Endothelial cell of umbilical vein (primary cell): Measurements from ENCODE around the gene THSD4. TPM values are rescaled to one million over a fixed set of nuclear protein-coding genes. Genes with fewer than 3 reads are reported as not detected.

Experiments
- BruUV-seq: library from RNA; stranded (reverse); fragments of 400-500 nt; replicated peaks from 2 replicates; lab custom pipeline; 2021; lab: Mats Ljungman, UMichigan
- CTCF ChIA-PET: fragments of 300-600, 350-600 bp; sonication (Branson Sonifier 250); formaldehyde crosslinking; loops from one replicate; lab custom pipeline; 2021; ENCODE audit warnings: antibody characterized with exemption, inconsistent platforms; lab: Charles Lee
- POLR2A ChIA-PET: fragments of 300-600, 350-600 bp; sonication (Branson Sonifier 250); formaldehyde crosslinking; loops from one replicate; lab custom pipeline; 2021; ENCODE audit warnings: antibody characterized with exemption, inconsistent platforms; lab: Charles Lee
- DNase-seq: peaks from one replicate; pipeline ENCODE4 v3.0.0-alpha.2; 2011; ENCODE audit warnings: low read depth, low spot score
- FAIRE-seq: peaks from 2 replicates; lab custom pipeline; 2011; peaks lifted over from hg19 to GRCh38; lab: Jason Lieb, UNC
- H2AFZ ChIP-seq: 2 replicates; pipeline ENCODE4 v1.6.0; 2012; ENCODE audit warnings: low read depth, low read length, control low read depth, inconsistent platforms
- H3K27ac ChIP-seq: 2 replicates; pipeline ENCODE4 v1.5.1; 2011; ENCODE audit warnings: low read depth, mild to moderate bottlenecking, control low read depth, low read length, moderate library complexity; ENCODE audit not compliant: insufficient read depth
- H3K27me3 ChIP-seq, 2 experiments: 2 replicates each; pipeline versions ENCODE4 v1.6.0 to v1.6.1; 2011; ENCODE audit warnings: low read length in 2 of 2, mixed read lengths in 1 of 2; ENCODE audit not compliant: control insufficient read depth in 2 of 2, insufficient read depth in 2 of 2
- H3K36me3 ChIP-seq, 2 experiments: 2 replicates in 1 of 2; 3 replicates in 1 of 2; pipeline ENCODE4 v1.5.1; 2011; ENCODE audit warnings: low read length in 2 of 2, mild to moderate bottlenecking in 1 of 2, moderate library complexity in 1 of 2; ENCODE audit not compliant: control insufficient read depth in 2 of 2, insufficient read depth in 2 of 2; ENCODE audit errors: extremely low read depth in 1 of 2
- H3K4me1 ChIP-seq: 3 replicates; pipeline ENCODE4 v1.5.1; 2011; ENCODE audit warnings: mild to moderate bottlenecking, low read length; ENCODE audit not compliant: control insufficient read depth, insufficient read depth; ENCODE audit errors: extremely low read depth
- H3K4me2 ChIP-seq: 2 replicates; pipeline ENCODE4 v1.6.1; 2011; ENCODE audit warnings: low read length, control low read depth, mixed read lengths; ENCODE audit not compliant: insufficient read depth
- H3K4me3 ChIP-seq, 3 experiments: fragments of 200-600 bp in 1 of 3; sonication (generic), shearing (Covaris generic) in 1 of 3; replicated peaks in 1 of 3; 2 replicates each; pipeline ENCODE4 v1.5.1; 2011 to 2016; ENCODE audit warnings: control low read depth in 3 of 3, low read length in 3 of 3, mild to moderate bottlenecking in 2 of 3, inconsistent platforms in 1 of 3, low read depth in 1 of 3, moderate library complexity in 1 of 3; ENCODE audit not compliant: insufficient read depth in 1 of 3
- H3K79me2 ChIP-seq: 2 replicates; pipeline ENCODE4 v1.6.0; 2012; ENCODE audit warnings: low read length, inconsistent platforms; ENCODE audit not compliant: control insufficient read depth, insufficient read depth
- H3K9ac ChIP-seq: replicated peaks from 2 replicates; pipeline ENCODE3; 2011; ENCODE audit warnings: low read length, control low read depth; ENCODE audit not compliant: insufficient read depth; ENCODE audit errors: extremely low read depth
- H3K9me1 ChIP-seq: replicated peaks from 3 replicates; pipeline ENCODE4 v1.6.0; 2011; ENCODE audit warnings: mild to moderate bottlenecking, low read length; ENCODE audit not compliant: control insufficient read depth, insufficient read depth; ENCODE audit errors: extremely low read depth
- H3K9me3 ChIP-seq: replicated peaks from 2 replicates; pipeline ENCODE4 v1.5.1; 2012; ENCODE audit warnings: low read length, inconsistent platforms; ENCODE audit not compliant: control insufficient read depth, insufficient read depth
- H4K20me1 ChIP-seq: replicated peaks from 2 replicates; pipeline ENCODE3; 2011; ENCODE audit warnings: mild to moderate bottlenecking, low read length; ENCODE audit not compliant: control insufficient read depth, insufficient read depth; ENCODE audit errors: extremely low read depth
- CTCF ChIP-seq, 2 donors: IDR thresholded peaks; 1 replicate in 1 of 2; 2 replicates in 1 of 2; pipeline ENCODE4 v1.5.1; 2011; ENCODE audit warnings: low read length in 2 of 2, mild to moderate bottlenecking in 2 of 2, moderate library complexity in 2 of 2, control low read depth in 1 of 2, inconsistent platforms in 1 of 2, low read depth in 1 of 2; ENCODE audit not compliant: insufficient read depth in 1 of 2; ENCODE audit errors: extremely low read depth in 1 of 2
- EZH2 ChIP-seq: IDR thresholded peaks from 2 replicates; pipeline ENCODE4 v1.6.1; 2012; ENCODE audit warnings: borderline replicate concordance, low read depth, mild to moderate bottlenecking, moderate library complexity, low read length, inconsistent platforms; ENCODE audit not compliant: severe bottlenecking
- FOS ChIP-seq: IDR thresholded peaks from 2 replicates; pipeline ENCODE4 v1.6.1; 2011; ENCODE audit warnings: mild to moderate bottlenecking, low read length, moderate library complexity, borderline replicate concordance; ENCODE audit not compliant: insufficient read depth
- GATA2 ChIP-seq: IDR thresholded peaks from 2 replicates; pipeline ENCODE4 v1.7.0; 2011; ENCODE audit warnings: low read depth, mild to moderate bottlenecking, moderate library complexity, mixed read lengths, low read length; ENCODE audit not compliant: insufficient read length, insufficient read depth
- JUN ChIP-seq: IDR thresholded peaks from 2 replicates; pipeline ENCODE4 v1.6.1; 2011; ENCODE audit warnings: borderline replicate concordance, low read depth; ENCODE audit not compliant: insufficient read length, insufficient read depth
- MAX ChIP-seq: IDR thresholded peaks from 2 replicates; pipeline ENCODE4 v1.6.1; 2011; ENCODE audit not compliant: insufficient read depth, insufficient read length
- MYC ChIP-seq: IDR thresholded peaks from one replicate; pipeline ENCODE4 v1.6.1; 2011; ENCODE audit warnings: mild to moderate bottlenecking, low read depth, low read length
- POLR2A ChIP-seq: IDR thresholded peaks from 2 replicates; pipeline ENCODE4 v1.6.1; 2012; ENCODE audit warnings: low read depth, mild to moderate bottlenecking, control low read depth, low read length
- POLR2AphosphoS5 ChIP-seq: IDR thresholded peaks from 2 replicates; pipeline ENCODE4 v1.6.1; 2012; ENCODE audit warnings: low read depth, mild to moderate bottlenecking, control low read depth, low read length, moderate library complexity; ENCODE audit not compliant: insufficient read depth
- dilution Hi-C: fragments of 300-500 bp; cut with MboI; formaldehyde crosslinking; loops from one replicate; pipeline ENCODE4 v1.15.0; 2019; ENCODE audit warnings: low sequenced_read_pairs; ENCODE audit not compliant: extremely low pct_ligation_motif_present
- intact Hi-C: fragments of 100-400 bp; cut with micrococcal nuclease; formaldehyde crosslinking; loops from one replicate; pipeline ENCODE4 v1.10.0; 2022
- polyA plus RNA-seq, 4 experiments: library from polyadenylated mRNA; depleted of rRNA in 3 of 4; stranded (reverse) in 3 of 4; unstranded in 1 of 4; fragments of >200 nt; gene quantifications; 2 replicates each; pipeline versions ENCODE4 v1.2.1 to v1.2.3, GENCODE V29; 2011 to 2012; ENCODE audit warnings: missing spikeins in 1 of 4
- total RNA-seq: library from RNA; stranded (reverse); gene quantifications from 2 replicates; pipeline ENCODE4 v1.2.3, GENCODE V29; 2021

The THSD4 gene
- total and polyA plus RNA-seq, 2 donors (not counting 3 experiments of a cell fraction or from before 2014, with no cell fraction given): 9.9 to 25.4 TPM

GRCh38 chr15:71683411-71684274, 568.4 kb downstream of the THSD4 start:
- no peak for TF ChIP-seq MYC
- no peak for TF ChIP-seq POLR2A
- TF ChIP-seq EZH2: no peak
- no peak for TF ChIP-seq POLR2AphosphoS5
- TF ChIP-seq GATA2: no peak
- TF ChIP-seq CTCF (IDR thresholded peaks at IDR 0.05; ENCODE audit: extremely low read depth in 1 of 2, insufficient read depth in 1 of 2, low read depth in 1 of 2, low read length in 2 of 2): no peak
- TF ChIP-seq MAX: no peak
- TF ChIP-seq JUN: no peak
- TF ChIP-seq FOS: no peak
- ChIA-PET CTCF (no interaction called here), POLR2A (no interaction called here)
- intact Hi-C loops: no loop called here
- FAIRE-seq: no peak
- Histone ChIP-seq H3K9me3 (no peaks in the 10 kb centered on the region), H3K27me3 (no peaks in the 10 kb centered on the region), H4K20me1 (no peaks in the 10 kb centered on the region), H3K9me1 (no peaks in the 10 kb centered on the region), H3K9ac (no peak overlapping the region), H3K4me3 (no peak overlapping the region), H3K27ac (no peak overlapping the region), H3K36me3 (no peaks in the 10 kb centered on the region), H3K4me2 (no peak overlapping the region), H2AFZ (no peak overlapping the region), H3K79me2 (no peaks in the 10 kb centered on the region), H3K4me1 (peaks cover 10% of the 10 kb centered on the region)
- no peak for DNase-seq
- BruUV-seq: no TSS peak
- dilution Hi-C loops: no loop called here
